Activated CD4-positive, alpha-beta memory T cell treated with anti-CD3 and anti-CD28 coated beads, Interleukin-2, amount 10 ng/mL, durations not matched to agents 7 days and 5 days (primary cell): ENCODE results near the gene MIAT. TPM values are rescaled to one million over a fixed set of nuclear protein-coding genes. Genes with fewer than 3 reads are reported as not detected.

Experiments
- CTCF ChIA-PET: fragments of 350-600 bp; sonication (Branson Sonifier 250); formaldehyde crosslinking; loops from one replicate; lab custom pipeline; 2021; ENCODE audit warnings: antibody characterized with exemption, inconsistent platforms; lab: Charles Lee
- POLR2A ChIA-PET: fragments of 350-600 bp; sonication (Branson Sonifier 250); formaldehyde crosslinking; loops from one replicate; lab custom pipeline; 2021; ENCODE audit warnings: antibody characterized with exemption; lab: Charles Lee
- DNase-seq: peaks from one replicate; pipeline ENCODE4 v3.0.0-alpha.2; 2020
- H3K27ac Mint-ChIP-seq: one replicate; pipeline ENCODE4 v1.8.0; 2021; ENCODE audit warnings: mild to moderate bottlenecking, mixed read lengths
- H3K27me3 Mint-ChIP-seq: one replicate; pipeline ENCODE4 v1.8.0; 2021; ENCODE audit warnings: mixed read lengths
- H3K36me3 Mint-ChIP-seq: one replicate; pipeline ENCODE4 v1.8.0; 2021; ENCODE audit warnings: low read depth, mixed read lengths
- H3K4me1 Mint-ChIP-seq: one replicate; pipeline ENCODE4 v1.8.0; 2021; ENCODE audit warnings: mixed read lengths
- H3K4me3 Mint-ChIP-seq: one replicate; pipeline ENCODE4 v1.8.0; 2021; ENCODE audit warnings: mild to moderate bottlenecking, mixed read lengths
- H3K9me3 Mint-ChIP-seq: one replicate; pipeline ENCODE4 v1.8.0; 2021; ENCODE audit warnings: mixed read lengths
- total RNA-seq, 2 experiments: library from RNA; stranded (reverse); gene quantifications; one replicate each; pipeline ENCODE4 v1.2.3, GENCODE V29; 2021

The MIAT gene
- total RNA-seq, 2 experiments from 2014 or later: 185 to 186 TPM

GRCh38 chr22:26673486-26673885 lies 16.1 kb downstream of the MIAT start:
- peak; percentile 65 for DNase-seq
- Mint-ChIP-seq H3K36me3 (peaks cover 67% of the 10 kb centered on the region), H3K4me1 (peaks cover 82% of the 10 kb centered on the region), H3K27ac (peak overlapping the region; percentile 100), H3K9me3 (no peaks in the 10 kb centered on the region), H3K27me3 (no peaks in the 10 kb centered on the region), H3K4me3 (peak overlapping the region; percentile 90)
- ChIA-PET CTCF (interaction anchor here (1.0 to 5.6 kb wide), 13 partner anchors 8 to 309 kb away, joined by 3 to 41 read pairs (median 6); partner anchors contain the start of genes HPS4, MIAT and SRRD), POLR2A (interaction anchor here (0.9 to 6.2 kb wide), 24 partner anchors 8 to 1605 kb away, joined by 3 to 117 read pairs (median 4); partner anchors contain the start of genes ASPHD2, HPS4, MIAT and PITPNB)

- DNase-seq: peak; percentile 56
- peaks cover 62% of the 10 kb centered on the region for H3K36me3 Mint-ChIP-seq
- peaks cover 80% of the 10 kb centered on the region for H3K4me1 Mint-ChIP-seq
- H3K27ac Mint-ChIP-seq: peak overlapping the region; percentile 100
- ChIA-PET POLR2A (interaction anchor here (0.9 to 6.2 kb wide), 24 partner anchors 7 to 1606 kb away, joined by 3 to 117 read pairs (median 4); partner anchors contain the start of genes ASPHD2, HPS4, MIAT and PITPNB), CTCF (interaction anchor here (0.7 to 5.6 kb wide), 13 partner anchors 9 to 310 kb away, joined by 3 to 41 read pairs (median 5); partner anchors contain the start of genes HPS4 and SRRD)
- no peaks in the 10 kb centered on the region for H3K27me3 Mint-ChIP-seq
- H3K4me3 Mint-ChIP-seq: peak overlapping the region; percentile 90
- no peaks in the 10 kb centered on the region for H3K9me3 Mint-ChIP-seq
Observed at GRCh38 chr22:26674211-26675190, 17.1 kb downstream of the MIAT start.

GRCh38 chr22:26675687-26676268 lies 18.4 kb downstream of the MIAT start:
- ChIA-PET CTCF (interaction anchor here (0.6 to 5.6 kb wide), 2 partner anchors 173 to 1134 kb away, joined by 5 to 41 read pairs; no protein-coding TSS in a partner anchor), POLR2A (interaction anchor here (6.2 kb wide), 1 partner anchor 16 kb away, joined by 117 read pairs; the partner anchor contains the start of gene MIAT)
- peak overlapping the region; percentile 90 for H3K4me3 Mint-ChIP-seq
- H3K9me3 Mint-ChIP-seq: no peaks in the 10 kb centered on the region
- H3K27ac Mint-ChIP-seq: peak overlapping the region; percentile 100
- H3K36me3 Mint-ChIP-seq: peaks cover 56% of the 10 kb centered on the region
- no peaks in the 10 kb centered on the region for H3K27me3 Mint-ChIP-seq
- peaks cover 73% of the 10 kb centered on the region for H3K4me1 Mint-ChIP-seq
- DNase-seq: no peak

DNA sequence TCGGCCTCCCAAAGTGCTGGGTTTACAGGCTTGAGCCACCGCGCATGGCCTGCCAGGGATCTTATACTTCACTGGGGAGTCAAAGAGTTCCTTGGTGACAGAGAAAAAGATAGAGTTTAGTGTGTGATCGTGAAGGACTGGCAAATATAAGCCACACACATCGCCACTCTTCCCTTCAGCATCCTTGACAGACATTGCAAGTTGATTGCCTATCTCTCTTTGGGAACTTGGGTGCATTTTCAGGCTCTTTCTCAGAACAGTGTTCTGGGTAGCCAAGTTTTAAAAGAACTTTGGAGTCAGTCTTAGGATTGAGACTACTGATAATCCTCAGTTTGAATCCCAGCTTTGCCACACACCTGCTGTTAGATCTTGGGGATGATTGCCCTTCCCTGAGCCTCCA lies 19.8 kb downstream of the MIAT start:
- peaks cover 65% of the 10 kb centered on the region for H3K36me3 Mint-ChIP-seq
- peaks cover 58% of the 10 kb centered on the region for H3K4me1 Mint-ChIP-seq
- no peak for DNase-seq
- H3K4me3 Mint-ChIP-seq: no peak overlapping the region
- ChIA-PET CTCF (interaction anchor here (0.6 to 0.9 kb wide), 2 partner anchors 20 to 159 kb away, joined by 3 to 5 read pairs; no protein-coding TSS in a partner anchor), POLR2A (no interaction called here)
- H3K9me3 Mint-ChIP-seq: no peaks in the 10 kb centered on the region
- no peaks in the 10 kb centered on the region for H3K27me3 Mint-ChIP-seq
- H3K27ac Mint-ChIP-seq: no peak overlapping the region

DNA sequence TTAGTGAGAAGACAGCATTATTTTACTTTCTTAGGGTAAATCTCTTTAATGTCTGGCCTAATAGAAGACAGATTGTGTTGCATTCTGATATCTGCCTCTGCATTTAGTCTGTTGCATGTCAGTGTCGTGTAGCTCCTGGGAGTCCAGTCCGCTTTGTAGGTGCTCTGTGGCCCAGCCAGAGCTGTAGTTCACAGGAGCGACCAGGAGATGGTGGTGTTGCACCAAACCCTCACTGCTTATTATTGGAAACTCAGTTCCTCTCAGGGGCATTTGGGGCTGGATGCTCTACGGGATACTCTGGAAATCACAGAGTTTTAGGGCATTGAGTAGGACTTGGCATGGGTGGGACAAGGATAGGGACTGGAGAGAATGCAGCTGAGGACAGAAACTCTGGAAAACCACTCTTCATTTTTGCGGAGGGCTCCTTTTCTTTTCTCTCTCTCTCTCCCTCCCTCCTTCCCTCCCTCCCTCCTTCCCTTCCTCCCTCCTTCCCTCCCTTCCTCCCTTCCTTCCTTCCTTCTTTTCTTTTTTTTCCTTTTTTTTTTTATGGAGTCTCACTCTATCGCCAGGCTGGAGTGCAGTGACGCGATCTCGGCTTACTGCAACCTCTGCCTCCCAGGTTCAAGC lies 21.7 kb downstream of the MIAT start:
- Mint-ChIP-seq H3K4me3 (no peak overlapping the region), H3K27me3 (no peaks in the 10 kb centered on the region), H3K4me1 (peaks cover 51% of the 10 kb centered on the region), H3K9me3 (no peaks in the 10 kb centered on the region), H3K27ac (no peak overlapping the region), H3K36me3 (peaks cover 64% of the 10 kb centered on the region)
- POLR2A ChIA-PET: interaction anchor here (0.8 to 0.9 kb wide), 2 partner anchors 32 to 781 kb away, joined by 3 read pairs; no protein-coding TSS in a partner anchor
- DNase-seq: peak; percentile 80
- CTCF ChIA-PET: interaction anchor here (0.6 to 1.5 kb wide), 14 partner anchors 10 to 274 kb away, joined by 3 to 11 read pairs (median 4); partner anchors contain the start of gene TFIP11

DNA sequence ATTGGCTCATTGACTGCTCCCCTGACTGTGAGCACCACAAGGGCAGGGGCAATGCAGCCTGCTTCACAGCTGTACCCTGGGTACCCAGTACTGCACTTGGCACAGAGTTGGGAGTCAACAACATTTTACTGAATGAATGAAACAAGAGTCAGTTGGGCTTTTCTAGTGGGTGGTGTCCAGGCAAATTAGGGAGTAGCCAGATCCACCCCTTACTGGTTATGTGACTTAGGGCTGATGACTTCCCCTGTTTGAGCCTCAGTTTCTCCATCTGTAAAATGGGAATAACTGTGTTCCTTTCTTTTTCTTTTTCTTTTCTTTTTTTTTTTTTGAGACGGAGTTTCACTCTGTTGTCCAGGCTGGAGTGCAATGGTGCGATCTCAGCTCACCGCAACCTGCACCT lies 23.1 kb downstream of the MIAT start:
- ChIA-PET POLR2A (no interaction called here), CTCF (no interaction called here)
- no peak overlapping the region for H3K27ac Mint-ChIP-seq
- H3K36me3 Mint-ChIP-seq: peaks cover 50% of the 10 kb centered on the region
- DNase-seq: no peak
- H3K9me3 Mint-ChIP-seq: no peaks in the 10 kb centered on the region
- no peak overlapping the region for H3K4me3 Mint-ChIP-seq
- H3K4me1 Mint-ChIP-seq: peaks cover 37% of the 10 kb centered on the region
- no peaks in the 10 kb centered on the region for H3K27me3 Mint-ChIP-seq

DNA sequence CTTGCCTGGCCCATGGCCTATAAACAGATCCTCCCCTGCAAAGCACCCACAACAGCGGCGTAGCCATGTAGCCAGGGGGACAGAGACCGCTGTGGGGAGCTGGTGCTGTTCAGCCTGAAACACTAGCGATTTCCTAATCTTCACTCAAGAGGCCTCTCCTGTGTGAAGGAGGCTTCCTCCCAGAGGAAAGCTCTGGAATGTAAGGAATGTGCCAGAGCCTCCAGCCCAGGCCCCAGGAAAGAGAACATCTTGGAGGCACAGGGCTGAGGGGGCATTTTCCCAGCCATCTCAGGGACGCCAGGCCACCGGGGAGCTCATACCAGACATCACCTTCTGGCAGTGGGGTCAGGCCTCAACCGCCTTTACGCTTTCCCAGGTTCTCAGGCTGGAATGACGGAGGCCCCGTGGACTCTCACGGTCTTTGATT lies 24.0 kb downstream of the MIAT start:
- H3K27ac Mint-ChIP-seq: no peak overlapping the region
- DNase-seq: no peak
- POLR2A ChIA-PET: interaction anchor here (1.0 to 1.1 kb wide), 2 partner anchors 8 to 9 kb away, joined by 3 to 5 read pairs; no protein-coding TSS in a partner anchor
- no peaks in the 10 kb centered on the region for H3K9me3 Mint-ChIP-seq
- H3K36me3 Mint-ChIP-seq: peaks cover 45% of the 10 kb centered on the region
- no peak overlapping the region for H3K4me3 Mint-ChIP-seq
- peaks cover 28% of the 10 kb centered on the region for H3K4me1 Mint-ChIP-seq
- CTCF ChIA-PET: no interaction called here
- H3K27me3 Mint-ChIP-seq: no peaks in the 10 kb centered on the region

DNA sequence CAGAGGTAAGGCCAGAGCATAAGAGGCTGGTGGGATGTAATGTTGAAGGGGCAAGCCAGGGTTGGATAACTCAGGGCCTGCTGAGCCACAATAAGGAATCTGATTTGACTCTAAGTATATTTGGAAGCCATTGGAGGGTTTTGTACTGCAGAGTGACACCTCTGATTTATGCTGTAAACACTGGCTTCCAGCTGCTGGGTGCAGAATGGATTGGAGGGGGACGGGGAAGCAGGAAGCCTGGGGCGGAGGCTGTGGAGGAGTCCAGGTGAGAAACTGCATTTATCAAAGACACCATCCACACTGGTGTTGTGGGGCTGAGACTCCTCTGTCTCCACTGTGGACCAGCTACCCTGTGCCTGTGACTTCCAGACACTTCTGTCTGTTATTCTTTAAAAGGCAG lies 26.8 kb downstream of the MIAT start:
- DNase-seq: no peak
- CTCF ChIA-PET: no interaction called here
- H3K4me3 Mint-ChIP-seq: no peak overlapping the region
- peaks cover 46% of the 10 kb centered on the region for H3K36me3 Mint-ChIP-seq
- H3K4me1 Mint-ChIP-seq: peaks cover 5% of the 10 kb centered on the region
- H3K27me3 Mint-ChIP-seq: no peaks in the 10 kb centered on the region
- POLR2A ChIA-PET: interaction anchor here (1.2 kb wide), 1 partner anchor 96 kb away, joined by 3 read pairs; no protein-coding TSS in a partner anchor
- no peak overlapping the region for H3K27ac Mint-ChIP-seq
- H3K9me3 Mint-ChIP-seq: no peaks in the 10 kb centered on the region

DNA sequence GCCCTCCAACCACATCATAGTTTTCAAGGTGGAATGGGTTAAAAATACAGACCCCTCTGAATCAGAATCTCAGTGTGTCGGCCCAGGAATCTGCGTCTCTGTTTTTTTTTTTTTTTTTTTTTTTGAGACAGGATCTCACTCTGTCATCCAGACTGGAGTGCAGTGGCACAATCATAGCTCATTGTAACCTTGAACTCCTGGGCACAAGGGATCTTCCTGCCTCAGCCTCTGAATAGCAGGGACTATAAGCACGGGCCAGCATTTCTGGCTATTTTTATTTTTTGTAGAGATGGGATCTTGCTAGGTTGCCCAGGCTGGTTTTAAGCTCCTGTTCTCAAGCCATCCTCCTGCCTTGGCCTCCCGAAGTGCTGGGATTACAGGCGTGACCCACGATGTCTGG lies 28.2 kb downstream of the MIAT start:
- Mint-ChIP-seq H3K4me1 (peaks cover 6% of the 10 kb centered on the region), H3K27me3 (no peaks in the 10 kb centered on the region), H3K9me3 (no peaks in the 10 kb centered on the region), H3K36me3 (peaks cover 41% of the 10 kb centered on the region), H3K27ac (no peak overlapping the region), H3K4me3 (no peak overlapping the region)
- no peak for DNase-seq
- CTCF ChIA-PET: no interaction called here
- POLR2A ChIA-PET: no interaction called here

DNA sequence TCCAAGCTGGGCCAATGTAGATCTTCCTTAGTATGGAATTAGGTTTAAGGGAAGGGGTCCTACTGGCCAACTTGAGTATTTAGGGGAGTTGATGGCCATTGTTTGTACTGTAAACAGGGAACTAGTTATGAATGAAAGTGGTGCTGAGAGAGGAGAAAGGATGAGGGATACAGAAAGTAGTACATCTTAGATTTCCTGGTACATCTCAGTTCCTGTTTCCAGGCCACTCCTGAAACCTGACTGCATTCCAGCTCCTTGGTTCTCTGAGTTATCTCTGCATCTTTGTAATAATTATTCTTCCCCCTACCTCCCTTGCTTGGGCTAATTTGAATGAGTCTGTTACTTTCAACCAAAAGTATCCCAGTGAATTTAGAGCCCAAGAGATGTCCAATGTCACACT lies 30.1 kb downstream of the MIAT start:
- ChIA-PET CTCF (no interaction called here), POLR2A (no interaction called here)
- Mint-ChIP-seq H3K27ac (no peak overlapping the region), H3K4me3 (no peak overlapping the region), H3K9me3 (no peaks in the 10 kb centered on the region), H3K36me3 (peaks cover 26% of the 10 kb centered on the region), H3K27me3 (no peaks in the 10 kb centered on the region), H3K4me1 (peaks cover 16% of the 10 kb centered on the region)
- DNase-seq: no peak

GRCh38 chr22:26689513-26690301 lies 32.3 kb downstream of the MIAT start:
- CTCF ChIA-PET: interaction anchor here (3.1 kb wide), 1 partner anchor 11 kb away, joined by 11 read pairs; no protein-coding TSS in a partner anchor
- POLR2A ChIA-PET: no interaction called here
- no peak overlapping the region for H3K27ac Mint-ChIP-seq
- peaks cover 16% of the 10 kb centered on the region for H3K4me1 Mint-ChIP-seq
- peaks cover 24% of the 10 kb centered on the region for H3K36me3 Mint-ChIP-seq
- no peak for DNase-seq
- peaks cover 1% of the 10 kb centered on the region for H3K9me3 Mint-ChIP-seq
- no peaks in the 10 kb centered on the region for H3K27me3 Mint-ChIP-seq
- no peak overlapping the region for H3K4me3 Mint-ChIP-seq
